Neural progenitor cell (in vitro differentiated cells): ENCODE results near the gene PPP2R1A. TPM values are rescaled to one million over a fixed set of nuclear protein-coding genes. Genes with fewer than 3 reads are reported as not detected.

Experiments
- DNase-seq: peaks from one replicate; pipeline ENCODE4 v3.0.0-alpha.2; 2016; ENCODE audit warnings: low spot score
- H2AFZ ChIP-seq: fragments of 200-600 bp; sonication (generic); replicated peaks from 2 replicates; pipeline ENCODE4 v1.6.1; 2016; ENCODE audit warnings: antibody characterized with exemption
- H3F3A ChIP-seq: fragments of 200-600 bp; sonication (generic); 2 replicates; pipeline ENCODE4 v1.6.1; 2016; ENCODE audit warnings: antibody characterized with exemption, low read depth
- H3K27ac ChIP-seq: fragments of 200-600 bp; sonication (generic); 2 replicates; pipeline ENCODE4 v1.5.1; 2016; ENCODE audit warnings: mild to moderate bottlenecking
- H3K27me3 ChIP-seq: fragments of 200-600 bp; sonication (generic); 2 replicates; pipeline ENCODE4 v1.6.1; 2016; ENCODE audit warnings: mild to moderate bottlenecking, moderate library complexity
- H3K36me3 ChIP-seq: fragments of 200-600 bp; sonication (generic); 2 replicates; pipeline ENCODE4 v1.5.1; 2016
- H3K4me1 ChIP-seq: fragments of 200-600 bp; sonication (generic); 2 replicates; pipeline ENCODE4 v1.6.1; 2016; ENCODE audit warnings: mixed run types
- H3K4me2 ChIP-seq: fragments of 200-600 bp; sonication (generic); 2 replicates; pipeline ENCODE4 v1.6.1; 2016
- H3K4me3 ChIP-seq: fragments of 200-600 bp; sonication (generic); 2 replicates; pipeline ENCODE4 v1.5.1; 2016
- H3K79me2 ChIP-seq: fragments of 200-600 bp; sonication (generic); 2 replicates; pipeline ENCODE4 v1.6.1; 2016; ENCODE audit warnings: low read depth
- H3K9ac ChIP-seq: fragments of 200-600 bp; sonication (generic); 2 replicates; pipeline ENCODE4 v1.6.1; 2016
- H3K9me3 ChIP-seq: fragments of 200-600 bp; sonication (generic); 2 replicates; pipeline ENCODE4 v1.5.1; 2016; ENCODE audit warnings: low read depth
- H4K20me1 ChIP-seq: fragments of 200-600 bp; sonication (generic); 2 replicates; pipeline ENCODE4 v1.6.1; 2016; ENCODE audit warnings: low read depth
- H3K27ac Mint-ChIP-seq: 3 replicates; pipeline ENCODE4 v1.8.0; 2021; ENCODE audit warnings: mixed read lengths
- H3K27me3 Mint-ChIP-seq: 2 replicates; pipeline ENCODE4 v1.8.0; 2022; ENCODE audit warnings: low read depth, mild to moderate bottlenecking, inconsistent platforms, moderate library complexity, mixed read lengths; ENCODE audit not compliant: insufficient read depth
- H3K36me3 Mint-ChIP-seq: 3 replicates; pipeline ENCODE4 v1.8.0; 2021; ENCODE audit warnings: mixed read lengths
- H3K4me1 Mint-ChIP-seq: 3 replicates; pipeline ENCODE4 v1.8.0; 2021; ENCODE audit warnings: mixed read lengths
- H3K4me3 Mint-ChIP-seq: 3 replicates; pipeline ENCODE4 v1.8.0; 2021; ENCODE audit warnings: mild to moderate bottlenecking, moderate library complexity, mixed read lengths
- H3K9me3 Mint-ChIP-seq: 3 replicates; pipeline ENCODE4 v1.8.0; 2020; ENCODE audit warnings: mixed read lengths
- CTCF ChIP-seq: fragments of 200-600 bp; sonication (generic); IDR thresholded peaks from 2 replicates; pipeline ENCODE4 v1.5.1; 2017; ENCODE audit warnings: antibody characterized with exemption, mild to moderate bottlenecking
- EZH2 ChIP-seq: fragments of 200-600 bp; sonication (generic); IDR thresholded peaks from 2 replicates; pipeline ENCODE4 v1.6.1; 2017; ENCODE audit warnings: antibody characterized with exemption, mild to moderate bottlenecking, moderate library complexity
- EZH2phosphoT487 ChIP-seq: fragments of 200-600 bp; sonication (generic); IDR thresholded peaks from 2 replicates; pipeline ENCODE4 v1.6.1; 2017; ENCODE audit warnings: antibody characterized with exemption
- total RNA-seq: library from RNA; depleted of rRNA; stranded (reverse); fragments of >200 nt; gene quantifications from 2 replicates; pipeline ENCODE4 v1.2.3, GENCODE V29; 2015; ENCODE audit warnings: low replicate concordance

PPP2R1A gene
- total RNA-seq, 1 donor from 2014 or later: 218 TPM

- H3K36me3 ChIP-seq: peaks cover 5% of the 10 kb centered on the region
- no peaks in the 10 kb centered on the region for H3K9me3 ChIP-seq
- no peak for TF ChIP-seq EZH2
- no peak for TF ChIP-seq EZH2phosphoT487
- TF ChIP-seq CTCF: no peak
- Mint-ChIP-seq H3K27me3 (peaks cover 7% of the 10 kb centered on the region), H3K9me3 (no peaks in the 10 kb centered on the region), H3K27ac (no peak overlapping the region), H3K4me1 (no peaks in the 10 kb centered on the region), H3K36me3 (peaks cover 75% of the 10 kb centered on the region), H3K4me3 (no peak overlapping the region)
- no peaks in the 10 kb centered on the region for H3K4me1 ChIP-seq
- no peak overlapping the region for H2AFZ ChIP-seq
- H3K79me2 ChIP-seq: no peaks in the 10 kb centered on the region
- no peak for DNase-seq
- no peak overlapping the region for H3K4me2 ChIP-seq
- no peaks in the 10 kb centered on the region for H4K20me1 ChIP-seq
- no peak overlapping the region for H3K4me3 ChIP-seq
- no peak overlapping the region for H3K27ac ChIP-seq
- no peak overlapping the region for H3K9ac ChIP-seq
- no peaks in the 10 kb centered on the region for H3K27me3 ChIP-seq
- H3F3A ChIP-seq: no peaks in the 10 kb centered on the region
These were observed 31.2 kb downstream of the PPP2R1A start for GRCh38 chr19:52221031-52221430.

GRCh38 chr19:52221831-52222375, 32.1 kb downstream of the PPP2R1A start:
- Mint-ChIP-seq H3K36me3 (peaks cover 79% of the 10 kb centered on the region), H3K27me3 (peaks cover 7% of the 10 kb centered on the region)
- H3K4me3 ChIP-seq: no peak overlapping the region

GRCh38 chr19:52224211-52224610, 34.4 kb downstream of the PPP2R1A start:
- Mint-ChIP-seq H3K27me3 (peaks cover 9% of the 10 kb centered on the region), H3K4me3 (no peak overlapping the region), H3K9me3 (no peaks in the 10 kb centered on the region), H3K27ac (no peak overlapping the region), H3K4me1 (no peaks in the 10 kb centered on the region), H3K36me3 (peaks cover 79% of the 10 kb centered on the region)
- H3K9me3 ChIP-seq: no peaks in the 10 kb centered on the region
- H3K4me2 ChIP-seq: no peak overlapping the region
- H3F3A ChIP-seq: no peaks in the 10 kb centered on the region
- no peak overlapping the region for H3K9ac ChIP-seq
- no peak for TF ChIP-seq CTCF
- TF ChIP-seq EZH2phosphoT487: no peak
- TF ChIP-seq EZH2: no peak
- H3K4me3 ChIP-seq: no peak overlapping the region
- H3K79me2 ChIP-seq: no peaks in the 10 kb centered on the region
- H3K36me3 ChIP-seq: no peaks in the 10 kb centered on the region
- no peak for DNase-seq
- no peaks in the 10 kb centered on the region for H3K4me1 ChIP-seq
- H3K27ac ChIP-seq: no peak overlapping the region
- no peaks in the 10 kb centered on the region for H3K27me3 ChIP-seq
- no peak overlapping the region for H2AFZ ChIP-seq
- H4K20me1 ChIP-seq: no peaks in the 10 kb centered on the region

More at GRCh38 chr19:52221831-52222375, 32.1 kb downstream of the PPP2R1A start:
- no peaks in the 10 kb centered on the region for H4K20me1 ChIP-seq
- H3K27ac Mint-ChIP-seq: no peak overlapping the region
- H3K9me3 ChIP-seq: no peaks in the 10 kb centered on the region
- no peaks in the 10 kb centered on the region for H3K4me1 Mint-ChIP-seq
- H3K27me3 ChIP-seq: no peaks in the 10 kb centered on the region
- no peaks in the 10 kb centered on the region for H3F3A ChIP-seq
- TF ChIP-seq EZH2phosphoT487 (no peak), EZH2 (no peak)
- H3K4me3 Mint-ChIP-seq: no peak overlapping the region
- no peaks in the 10 kb centered on the region for H3K79me2 ChIP-seq
- H3K4me2 ChIP-seq: no peak overlapping the region
- no peak for DNase-seq
- no peaks in the 10 kb centered on the region for H3K4me1 ChIP-seq
- H3K27ac ChIP-seq: no peak overlapping the region
- H2AFZ ChIP-seq: no peak overlapping the region
- no peaks in the 10 kb centered on the region for H3K9me3 Mint-ChIP-seq
- H3K36me3 ChIP-seq: peaks cover 5% of the 10 kb centered on the region
- H3K9ac ChIP-seq: no peak overlapping the region

GRCh38 chr19:52226652-52227051, 36.8 kb downstream of the PPP2R1A start:
- Histone ChIP-seq H3F3A (no peaks in the 10 kb centered on the region), H3K9ac (no peak overlapping the region), H3K9me3 (no peaks in the 10 kb centered on the region), H3K4me2 (no peak overlapping the region), H3K27me3 (no peaks in the 10 kb centered on the region), H3K79me2 (no peaks in the 10 kb centered on the region), H3K4me1 (no peaks in the 10 kb centered on the region), H4K20me1 (no peaks in the 10 kb centered on the region), H3K27ac (no peak overlapping the region), H2AFZ (no peak overlapping the region), H3K4me3 (no peak overlapping the region), H3K36me3 (no peaks in the 10 kb centered on the region)
- Mint-ChIP-seq H3K36me3 (peaks cover 71% of the 10 kb centered on the region), H3K4me1 (no peaks in the 10 kb centered on the region), H3K27ac (no peak overlapping the region), H3K27me3 (peaks cover 7% of the 10 kb centered on the region), H3K9me3 (no peaks in the 10 kb centered on the region), H3K4me3 (no peak overlapping the region)
- no peak for DNase-seq
- TF ChIP-seq EZH2: no peak
- no peak for TF ChIP-seq EZH2phosphoT487
- TF ChIP-seq CTCF: no peak
